NCI-H345 treated with DMSO at 0.1 percent for 48 hours (cell line): ENCODE measurements around the gene CRY2.
A peak's percentile ranks its signal among the peaks of the same experiment; 100 is the strongest.

Experiments used
- DNase-seq: peaks from one replicate; lab custom pipeline; 2025; ENCODE audit not compliant: unreplicated experiment; lab: John Stamatoyannopoulos, UW

Gene CRY2

DNA sequence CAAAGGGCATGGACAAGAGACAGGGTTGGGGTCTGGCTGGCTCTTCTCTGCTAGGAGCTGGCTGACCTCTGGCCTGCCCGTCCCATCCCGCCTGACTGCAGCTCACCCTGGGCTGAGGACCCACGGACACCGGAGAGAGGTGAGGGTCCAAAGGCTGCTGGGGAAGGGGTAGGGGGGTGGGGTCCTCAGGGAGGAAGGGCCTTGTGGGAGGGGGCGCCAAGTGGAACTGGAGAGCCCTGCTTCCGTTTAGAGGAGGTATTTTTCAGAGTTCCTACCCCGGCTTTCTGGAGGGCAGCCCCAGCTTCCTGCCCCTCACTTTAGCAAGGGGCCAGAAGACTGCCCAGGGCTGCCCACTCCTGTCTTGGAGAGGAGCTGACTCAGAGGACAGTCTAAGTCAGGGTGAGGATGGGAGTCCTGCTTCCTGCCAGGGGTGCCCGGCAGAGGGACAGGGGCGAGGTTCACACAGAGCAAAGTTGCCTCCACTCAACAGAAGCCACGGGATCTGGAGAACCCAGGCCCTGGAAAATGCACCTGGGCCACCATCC is 82.3 kb downstream of the CRY2 start:
- DNase-seq, result no peak

DNA sequence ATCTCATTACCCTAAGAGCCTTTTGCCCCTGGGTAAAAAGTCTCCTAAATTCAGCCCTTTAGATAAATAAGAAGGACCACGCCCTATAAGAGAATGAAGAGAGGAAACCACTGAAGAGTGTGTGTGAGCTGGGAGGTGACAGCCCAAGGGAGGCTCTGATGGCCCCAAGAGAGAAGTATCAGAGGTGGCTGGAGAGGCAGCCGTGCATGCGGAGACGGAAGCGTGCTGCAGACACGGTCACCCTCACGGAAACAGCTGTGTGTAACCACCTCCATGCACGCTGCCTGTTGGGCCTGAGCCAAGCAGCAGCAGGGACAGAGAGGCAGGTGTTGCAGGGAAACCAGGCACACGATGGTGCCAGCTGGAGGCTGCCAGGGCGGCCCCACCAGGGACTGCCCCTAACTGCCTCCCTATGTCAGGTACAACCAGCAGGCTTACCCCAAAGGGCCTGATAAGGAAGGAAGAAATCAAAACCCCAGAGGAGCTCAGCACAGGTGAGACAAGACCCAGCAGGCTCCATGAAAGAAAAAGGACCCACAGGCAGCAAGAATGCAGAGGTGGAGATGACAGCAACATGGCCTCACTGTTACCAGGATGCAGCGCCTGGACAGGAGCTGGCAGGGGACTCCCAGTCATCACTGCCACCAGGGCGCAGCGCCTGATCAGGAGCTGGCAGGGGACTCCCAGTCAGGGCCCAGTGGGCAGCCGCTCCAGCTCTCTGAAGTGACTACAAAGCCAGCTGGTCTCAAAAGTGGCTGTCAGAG is 82.9 kb downstream of the CRY2 start:
- peak; percentile 80 for DNase-seq

DNA sequence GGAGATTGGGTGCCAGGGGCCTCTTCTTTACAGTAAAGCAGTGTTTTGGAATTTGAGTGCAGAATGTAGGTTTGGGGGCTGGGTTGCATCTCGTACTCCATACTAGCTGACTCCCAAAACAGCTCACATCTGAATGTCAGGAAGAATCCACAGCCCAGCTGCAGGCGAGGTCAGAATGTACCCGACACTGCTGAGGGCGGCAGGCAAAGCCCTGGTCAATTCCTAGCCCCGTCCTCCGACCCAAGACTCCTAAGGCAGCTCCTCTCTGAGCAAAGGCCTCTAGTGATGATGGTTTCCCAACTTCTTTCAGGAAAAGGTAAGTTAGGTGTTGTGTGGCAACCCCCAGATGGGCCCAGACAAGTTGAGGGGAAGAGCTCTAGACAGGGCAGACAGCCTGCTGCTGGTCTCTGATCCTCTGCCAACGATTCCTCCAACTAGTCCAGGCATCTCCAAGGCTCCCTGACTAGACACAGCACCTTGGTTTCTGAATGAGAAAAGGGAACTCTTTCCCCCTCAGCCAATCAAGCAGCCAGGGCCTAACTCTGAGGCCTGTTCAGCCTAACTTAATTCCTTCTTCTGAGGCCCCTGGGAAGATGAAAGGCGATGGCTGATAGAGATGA is 83.8 kb downstream of the CRY2 start:
- no peak for DNase-seq

DNA sequence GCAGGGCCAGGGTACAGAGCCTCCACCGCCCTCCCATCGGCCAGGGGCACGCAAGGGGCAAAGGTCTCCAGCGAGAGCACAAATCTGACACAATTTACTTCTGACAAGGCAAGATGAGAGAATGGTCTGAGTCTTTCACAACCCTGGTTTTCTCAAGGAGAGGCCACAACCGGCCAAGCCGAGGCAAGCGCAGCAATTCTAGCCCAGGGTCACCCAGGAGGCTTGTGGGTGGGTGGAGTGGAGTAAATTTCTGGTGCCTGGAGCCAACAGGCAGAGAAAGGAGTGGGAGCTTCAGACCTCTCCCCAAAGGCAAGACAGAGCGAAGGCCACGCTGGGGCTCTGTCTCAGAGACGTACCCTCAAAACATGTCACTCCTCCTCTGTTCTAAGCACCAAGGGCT is 84.5 kb downstream of the CRY2 start:
- no peak for DNase-seq

DNA sequence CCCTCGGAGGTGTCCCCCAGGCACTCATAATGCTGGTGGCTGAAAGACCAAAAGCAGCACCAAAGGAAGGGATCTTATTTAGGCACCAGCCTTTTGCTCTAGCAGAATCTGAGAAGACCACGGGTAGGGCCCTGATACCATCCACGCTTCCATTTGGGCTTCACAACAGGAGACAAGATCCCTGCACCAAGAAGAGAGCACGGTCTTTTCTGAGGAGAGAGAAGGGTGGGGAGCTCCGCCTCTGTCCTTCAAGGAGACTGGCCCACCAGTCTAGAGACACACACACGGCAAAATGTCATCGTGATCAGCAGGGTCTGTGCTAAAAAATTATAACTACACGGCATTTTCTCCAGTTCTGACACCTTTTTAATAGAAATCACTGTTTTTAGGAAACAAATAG is 84.9 kb downstream of the CRY2 start:
- DNase-seq, result no peak
